Measurements from ENCODE around the gene SVOPL.

The SVOPL gene

GRCh38 chr7:138565071-138565450 lies 136.1 kb downstream of the SVOPL start:
- DNase-seq (ENCODE audit: low read depth, low spot score) = no peak

DNA sequence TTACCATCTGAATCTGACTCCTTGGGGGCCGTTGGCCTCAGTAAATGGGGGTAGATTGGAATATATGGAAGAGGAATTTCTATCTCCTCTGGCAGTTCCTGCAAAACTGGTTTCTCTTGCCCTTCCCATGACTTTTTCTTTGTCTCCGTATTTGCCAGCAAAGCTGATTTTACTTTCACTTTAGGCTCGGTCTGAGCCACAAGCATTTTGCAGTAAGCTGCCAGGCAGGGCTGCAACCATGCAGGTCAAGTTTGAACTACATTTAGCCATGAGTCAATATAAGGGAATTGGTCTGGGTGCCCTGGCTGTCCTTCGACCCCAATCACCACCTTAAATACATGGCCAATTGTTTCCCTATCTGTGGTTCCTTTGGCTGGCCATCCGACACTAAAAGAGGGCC lies 136.8 kb downstream of the SVOPL start:
- no peak for DNase-seq (ENCODE audit: low read depth, low spot score)

DNA sequence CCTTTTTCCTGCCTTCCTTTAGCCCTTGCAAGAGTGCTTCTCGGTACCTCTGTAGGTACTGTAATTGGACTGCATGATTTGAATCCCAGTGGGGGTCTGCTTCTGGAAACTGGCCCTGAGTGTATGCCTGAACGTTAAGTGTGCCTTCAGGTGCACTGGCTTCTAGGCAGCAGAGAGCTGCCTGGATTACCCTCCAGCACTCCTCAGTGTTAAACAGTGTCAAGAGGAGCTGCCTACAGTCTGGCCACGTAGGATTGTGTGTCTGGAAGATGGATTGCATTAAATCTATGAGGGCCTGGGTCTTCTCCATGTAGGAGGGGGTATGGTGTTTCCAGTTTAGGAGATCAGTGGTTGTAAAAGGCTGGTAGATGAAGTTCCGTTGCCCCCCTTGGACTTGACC lies 137.4 kb downstream of the SVOPL start:
- DNase-seq (ENCODE audit: low read depth, low spot score) = no peak

- no peak for DNase-seq (ENCODE audit: low read depth, low spot score)
Measured at GRCh38 chr7:138559448-138559847, 141.7 kb downstream of the SVOPL start.

DNA sequence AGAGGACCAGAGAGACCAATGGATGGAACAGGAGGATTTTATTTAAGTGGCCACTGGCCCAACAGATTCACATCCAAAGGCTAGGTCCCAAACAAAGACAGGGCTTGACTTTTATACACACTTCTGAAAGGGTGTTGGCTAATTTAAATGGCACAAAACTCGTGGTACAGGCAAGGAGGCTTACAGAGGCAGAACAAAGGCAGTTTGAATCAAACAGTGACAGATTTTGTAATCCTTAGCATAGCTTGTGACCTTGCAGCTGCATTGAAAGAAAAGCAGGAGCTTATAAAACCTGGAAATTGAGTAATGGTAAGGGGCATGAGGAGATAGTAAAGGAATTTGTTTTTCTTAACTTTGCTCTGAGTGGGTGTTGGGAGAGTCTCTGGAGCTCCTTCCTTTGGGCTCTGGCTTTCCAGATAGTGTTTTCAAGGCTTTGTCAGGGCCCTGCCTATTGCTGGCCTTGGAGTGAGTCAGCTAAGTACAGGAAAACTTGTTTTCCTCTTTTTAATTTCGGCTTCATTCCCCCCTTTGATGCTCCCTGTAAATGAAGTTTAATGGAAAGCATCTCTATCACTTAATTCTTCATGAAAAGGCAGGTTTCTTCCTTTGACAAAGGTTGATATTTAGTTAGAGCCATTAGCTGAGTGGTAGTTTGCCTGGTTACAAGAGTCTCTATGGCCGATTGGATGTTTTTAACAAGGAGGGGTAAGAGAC lies 144.2 kb downstream of the SVOPL start:
- DNase-seq (ENCODE audit: low read depth, low spot score) = no peak

GRCh38 chr7:138555684-138556083 lies 145.5 kb downstream of the SVOPL start:
- DNase-seq (ENCODE audit: low read depth, low spot score) = no peak

GRCh38 chr7:138554674-138555073 lies 146.5 kb downstream of the SVOPL start:
- DNase-seq (ENCODE audit: low read depth, low spot score) = no peak

DNA sequence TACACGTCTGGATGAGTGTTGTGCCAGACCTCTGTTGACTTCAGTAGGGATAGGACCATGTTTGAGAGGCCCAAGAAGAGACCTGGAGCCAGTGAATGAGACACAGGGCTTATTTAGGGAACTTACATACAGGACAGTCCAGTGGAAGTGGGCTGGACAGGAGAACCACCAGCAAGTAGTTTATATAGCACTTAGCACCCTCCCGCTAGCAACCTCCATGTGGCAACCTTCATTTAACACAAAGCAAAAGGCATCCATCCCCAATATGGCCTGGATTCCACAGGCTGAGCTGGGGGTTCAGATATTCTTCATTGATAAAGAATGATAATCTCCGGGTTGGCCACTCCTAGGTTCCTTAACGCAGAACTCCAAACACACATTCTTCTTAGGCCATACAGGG lies 147.4 kb downstream of the SVOPL start:
- no peak for DNase-seq (ENCODE audit: low read depth, low spot score)

DNA sequence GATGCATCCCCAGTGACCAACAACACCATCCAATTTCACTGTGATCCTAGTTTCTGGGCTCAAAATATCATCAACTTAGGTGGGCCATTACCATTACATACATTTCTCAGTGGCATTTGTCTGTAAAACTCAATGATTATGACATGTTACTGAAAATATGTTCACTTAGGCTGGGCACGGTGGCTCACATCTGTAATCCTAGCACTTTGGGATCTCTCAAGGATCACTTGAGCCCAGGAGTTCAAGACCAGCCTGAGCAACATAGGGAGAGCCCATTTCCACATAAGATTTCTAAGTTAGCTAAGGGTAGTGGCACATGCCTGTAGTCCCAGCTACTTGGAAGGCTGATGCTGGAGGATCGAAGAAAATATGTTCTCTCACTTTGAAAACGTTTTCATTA lies 150.1 kb downstream of the SVOPL start:
- no peak for DNase-seq (ENCODE audit: low read depth, low spot score)

GRCh38 chr7:138550337-138550736 lies 150.8 kb downstream of the SVOPL start:
- DNase-seq (ENCODE audit: low read depth, low spot score) = no peak

DNA sequence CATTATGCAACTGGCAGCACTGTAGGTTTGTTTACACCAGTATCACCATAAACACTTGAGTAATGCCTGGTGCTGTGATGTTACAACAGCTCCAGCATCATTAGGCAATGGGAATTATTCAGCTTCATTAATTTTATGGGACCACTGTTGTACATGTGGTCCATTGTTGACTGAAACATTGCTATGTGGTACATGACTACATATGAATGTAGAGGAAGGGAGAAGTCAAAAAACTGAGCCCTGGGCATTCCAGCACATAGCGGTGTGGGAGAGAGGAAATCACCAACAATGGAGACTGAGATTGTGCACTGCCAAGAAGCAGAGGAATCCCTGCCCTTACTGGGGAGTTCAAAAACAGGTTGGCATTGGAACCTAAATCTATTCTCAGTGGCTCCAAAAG lies 152.1 kb downstream of the SVOPL start:
- no peak for DNase-seq (ENCODE audit: low read depth, low spot score)

DNA sequence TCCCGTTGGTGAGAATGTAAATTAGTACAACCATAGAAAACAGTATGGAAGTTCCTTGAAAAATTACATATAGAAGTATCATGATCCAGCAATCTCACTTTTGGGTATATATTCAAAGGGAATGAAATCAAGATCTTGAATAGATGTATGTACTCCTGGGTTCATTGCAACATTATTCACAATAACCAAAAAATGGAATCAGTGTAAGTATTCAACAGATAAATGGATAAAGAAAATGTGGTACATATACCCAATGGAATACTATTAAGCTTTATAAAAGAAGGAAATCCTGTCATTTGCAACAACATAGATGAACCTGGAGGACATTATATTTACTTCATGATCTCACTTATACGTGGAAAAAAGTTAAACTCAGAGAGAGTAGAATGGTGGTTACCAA lies 154.3 kb downstream of the SVOPL start:
- DNase-seq (ENCODE audit: low read depth, low spot score) = no peak

DNA sequence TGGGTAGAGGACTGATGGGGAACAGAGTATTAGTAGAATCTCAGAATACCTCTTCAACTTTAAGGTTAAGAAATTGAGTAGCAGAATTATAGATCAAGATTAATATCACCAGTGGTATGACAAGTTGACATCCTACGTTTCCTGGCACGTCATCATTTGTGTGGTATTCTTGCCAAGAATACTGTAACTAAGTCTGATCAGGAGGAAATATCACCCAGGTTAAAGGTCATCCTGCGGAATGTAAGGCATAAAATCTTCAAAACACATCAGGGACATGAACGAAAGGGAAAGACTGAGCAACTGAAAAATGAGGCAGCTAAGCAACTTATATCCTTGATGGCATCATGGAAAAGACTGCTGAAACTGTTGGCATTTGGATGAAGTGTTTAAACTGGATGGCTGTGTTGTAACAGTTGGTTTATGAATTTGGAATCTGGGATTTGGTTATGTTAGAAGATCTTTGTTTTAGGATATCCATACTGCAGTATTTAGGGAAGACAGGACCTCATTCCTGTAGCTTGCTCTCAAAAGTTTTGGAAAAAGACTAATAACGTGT lies 155.0 kb downstream of the SVOPL start:
- DNase-seq (ENCODE audit: low read depth, low spot score) = no peak

GRCh38 chr7:138545123-138545522 lies 156.0 kb downstream of the SVOPL start:
- DNase-seq (ENCODE audit: low read depth, low spot score) = no peak
